ENCODE measurements around the gene PRDM13. TPM values are rescaled to one million over a fixed set of nuclear protein-coding genes. Genes with fewer than 3 reads are reported as not detected.

The PRDM13 gene
- total RNA-seq, 4 donors from 2014 or later: not detected

GRCh38 chr6:99609905-99610489 is 3.4 kb downstream of the PRDM13 start:
- Histone ChIP-seq H3K4me3 (no peak overlapping the region), H3K9me3 (no peaks in the 10 kb centered on the region), H3K27me3 (peaks cover 6 to 100% (median 89%) of the 10 kb centered on the region in 4 donors), H3K36me3 (no peaks in the 10 kb centered on the region), H3K27ac (replicated peaks in 1 of 4) (no peak overlapping the region), H3K4me1 (peaks cover 27 to 57% (median 42%) of the 10 kb centered on the region in 4 donors)
- DNase-seq (ENCODE audit: extremely low spot score): no peak
- TF ChIP-seq EP300 (IDR thresholded peaks at IDR 0.05) (no peak), POLR2A (IDR thresholded peaks at IDR 0.05; ENCODE audit: low read depth) (no peak), POLR2AphosphoS5 (IDR thresholded peaks at IDR 0.05) (no peak), CTCF (IDR thresholded peaks at IDR 0.05) (no peak)
- 16% methylated on average over 2 of the region's 2 CpGs for WGBS
- intact Hi-C loops (cut with DNase I): loop anchor here (10.0 kb wide), 1 partner anchor 835 kb away; no protein-coding TSS in a partner anchor

GRCh38 chr6:99611148-99611547 is 4.5 kb downstream of the PRDM13 start:
- no peak for DNase-seq (ENCODE audit: extremely low spot score)
- peaks cover 6 to 100% (median 89%) of the 10 kb centered on the region in 4 donors for H3K27me3 ChIP-seq

GRCh38 chr6:99612551-99613408 is 6.1 kb downstream of the PRDM13 start:
- peaks cover 0 to 100% (median 89%) of the 10 kb centered on the region in 4 donors for H3K27me3 ChIP-seq

More at GRCh38 chr6:99611148-99611547, 4.5 kb downstream of the PRDM13 start:
- Histone ChIP-seq H3K9me3 (no peaks in the 10 kb centered on the region), H3K4me3 (no peak overlapping the region), H3K4me1 (peaks cover 27 to 50% (median 39%) of the 10 kb centered on the region in 4 donors), H3K27ac (replicated peaks in 1 of 4) (no peak overlapping the region), H3K36me3 (no peaks in the 10 kb centered on the region)
- TF ChIP-seq CTCF (IDR thresholded peaks at IDR 0.05): no peak
- no peak for TF ChIP-seq POLR2A (IDR thresholded peaks at IDR 0.05; ENCODE audit: low read depth)
- no peak for TF ChIP-seq POLR2AphosphoS5 (IDR thresholded peaks at IDR 0.05)
- no peak for TF ChIP-seq EP300 (IDR thresholded peaks at IDR 0.05)
- intact Hi-C loops (cut with DNase I): no loop called here
- WGBS: 6% methylated on average over 3 of the region's 3 CpGs

GRCh38 chr6:99613409-99613704 is 6.7 kb downstream of the PRDM13 start:
- Histone ChIP-seq H3K36me3 (no peaks in the 10 kb centered on the region), H3K27me3 (peaks cover 0 to 100% (median 89%) of the 10 kb centered on the region in 4 donors), H3K4me3 (peak overlapping the region; percentile 51 to 61 (median 57)), H3K9me3 (peaks cover 0 to 7% (median 0%) of the 10 kb centered on the region in 4 donors), H3K4me1 (peaks cover 21 to 29% (median 25%) of the 10 kb centered on the region in 4 donors), H3K27ac (replicated peaks in 1 of 4) (no peak overlapping the region)
- intact Hi-C loops (cut with DNase I): no loop called here
- TF ChIP-seq CTCF (IDR thresholded peaks at IDR 0.05): peak in 2 of 3 experiments; percentile 32 to 52
- TF ChIP-seq POLR2A (IDR thresholded peaks at IDR 0.05; ENCODE audit: low read depth): no peak
- DNase-seq (ENCODE audit: extremely low spot score): no peak
- no CpG with 5 or more reads among the region's 37 CpGs for WGBS

More at GRCh38 chr6:99612551-99613408, 6.1 kb downstream of the PRDM13 start:
- H3K9me3 ChIP-seq: peaks cover 0 to 3% (median 0%) of the 10 kb centered on the region in 4 donors
- no peak for TF ChIP-seq POLR2A (IDR thresholded peaks at IDR 0.05; ENCODE audit: low read depth)
- intact Hi-C loops (cut with DNase I): no loop called here
- peak overlapping the region; percentile 51 to 61 (median 57) for H3K4me3 ChIP-seq
- no peaks in the 10 kb centered on the region for H3K36me3 ChIP-seq
- DNase-seq (ENCODE audit: extremely low spot score): no peak
- 20% methylated on average over 29 of the region's 56 CpGs for WGBS
- no peak overlapping the region for H3K27ac ChIP-seq (replicated peaks in 1 of 4)
- H3K4me1 ChIP-seq: peaks cover 23 to 35% (median 28%) of the 10 kb centered on the region in 4 donors
